Measurements from ENCODE around the gene PHF12.
A peak's percentile ranks its signal among the peaks of the same experiment; 100 is the strongest.
"Not testable (repeated sequence)": the region's sequence is repeated elsewhere in the genome, so short reads cannot be mapped to it uniquely, and the experiment has no call there.

The PHF12 gene

GRCh38 chr17:28901866-28902818 is 49.2 kb downstream of the PHF12 start:
- ATAC-seq: peak; percentile 25
- DNase-seq: peak; percentile 74

- no peak for ATAC-seq
- DNase-seq: no peak
Measured at GRCh38 chr17:28900986-28901726, 50.2 kb downstream of the PHF12 start.

GRCh38 chr17:28899212-28899815 is 52.0 kb downstream of the PHF12 start:
- no peak for DNase-seq
- no peak for ATAC-seq

GRCh38 chr17:28898527-28898955 is 52.8 kb downstream of the PHF12 start:
- ATAC-seq: no peak

GRCh38 chr17:28897769-28898526 is 53.4 kb downstream of the PHF12 start:
- ATAC-seq: peak; percentile 21
- DNase-seq: no peak

More at GRCh38 chr17:28898527-28898955, 52.8 kb downstream of the PHF12 start:
- DNase-seq: no peak

- ATAC-seq (peak; percentile 71), DNase-seq (peak; percentile 74)
Measured at GRCh38 chr17:28896884-28897768, 54.2 kb downstream of the PHF12 start, which contains the start of gene FLOT2. FLOT2 (minus strand) TSS chr17:28897733; CDS start chr17:28897574, 159 bp downstream.

- DNase-seq (no peak), ATAC-seq (no peak)
Measured at GRCh38 chr17:28896491-28896883, 54.8 kb downstream of the PHF12 start.

- ATAC-seq: no peak
- no peak for DNase-seq
Measured at GRCh38 chr17:28895794-28896447, 55.4 kb downstream of the PHF12 start.

GRCh38 chr17:28893248-28894183 is 57.8 kb downstream of the PHF12 start:
- not testable (repeated sequence) for DNase-seq
- peak; percentile 14 for ATAC-seq

GRCh38 chr17:28892024-28892423 is 59.3 kb downstream of the PHF12 start:
- no peak for ATAC-seq
- no peak for DNase-seq

GRCh38 chr17:28891201-28891600 is 60.1 kb downstream of the PHF12 start:
- DNase-seq (no peak), ATAC-seq (no peak)

- DNase-seq: no peak
- ATAC-seq: no peak
Measured at GRCh38 chr17:28889996-28890395, 61.3 kb downstream of the PHF12 start.

- ATAC-seq: no peak
- no peak for DNase-seq
Measured at GRCh38 chr17:28888832-28889231, 62.5 kb downstream of the PHF12 start.

GRCh38 chr17:28887871-28888471 is 63.3 kb downstream of the PHF12 start:
- ATAC-seq (no peak), DNase-seq (no peak)

GRCh38 chr17:28885951-28886350 is 65.4 kb downstream of the PHF12 start:
- DNase-seq: no peak
- no peak for ATAC-seq

- ATAC-seq (no peak), DNase-seq (no peak)
Measured at GRCh38 chr17:28885363-28885762, 66.0 kb downstream of the PHF12 start.

GRCh38 chr17:28883967-28884702 is 67.2 kb downstream of the PHF12 start:
- no peak for DNase-seq
- no peak for ATAC-seq
